Astrocyte (in vitro differentiated cells and primary cell): ENCODE measurements around the gene TIMP2.

Source experiments
- CTCF ChIP-seq: IDR thresholded peaks from 2 replicates; pipeline ENCODE4 v1.5.1; 2011; ENCODE audit warnings: low read depth, mild to moderate bottlenecking, inconsistent platforms, low read length, moderate library complexity; ENCODE audit not compliant: insufficient read depth
- EZH2 ChIP-seq: IDR thresholded peaks from 2 replicates; pipeline ENCODE4 v1.6.1; 2012; ENCODE audit warnings: mild to moderate bottlenecking, low read length, inconsistent platforms; ENCODE audit not compliant: insufficient read depth

GRCh38 chr17:78940708-78941107, 15.5 kb upstream of the TIMP2 start:
- TF ChIP-seq CTCF (no peak), EZH2 (no peak)
